ENCODE measurements around the gene SEPTIN10.
"Not testable (repeated sequence)": the region's sequence is repeated elsewhere in the genome, so short reads cannot be mapped to it uniquely, and the experiment has no call there.

SEPTIN10 gene

GRCh38 chr2:109601783-109602182 is 12.0 kb downstream of the SEPTIN10 start:
- no peak for DNase-seq

- DNase-seq, result no peak
Observed at GRCh38 chr2:109597283-109597682, 16.5 kb downstream of the SEPTIN10 start.

GRCh38 chr2:109595644-109596043 is 18.1 kb downstream of the SEPTIN10 start:
- DNase-seq, result no peak

- DNase-seq, result no peak
Observed at GRCh38 chr2:109594246-109594885, 19.4 kb downstream of the SEPTIN10 start.

- DNase-seq, result no peak
Observed at GRCh38 chr2:109592905-109593304, 20.9 kb downstream of the SEPTIN10 start.

- DNase-seq, result no peak
Observed at GRCh38 chr2:109591206-109591605, 22.6 kb downstream of the SEPTIN10 start.

- DNase-seq, result no peak
Observed at GRCh38 chr2:109586687-109587086, 27.1 kb downstream of the SEPTIN10 start.

- DNase-seq, result no peak
Observed at GRCh38 chr2:109582928-109583895, 30.6 kb downstream of the SEPTIN10 start.

GRCh38 chr2:109577630-109578029 is 36.1 kb downstream of the SEPTIN10 start:
- DNase-seq, result not testable (repeated sequence)

- no peak for DNase-seq
Observed at GRCh38 chr2:109575373-109575772, 38.4 kb downstream of the SEPTIN10 start.

GRCh38 chr2:109563980-109564550 is 49.7 kb downstream of the SEPTIN10 start:
- DNase-seq, result no peak

GRCh38 chr2:109563288-109563687 is 50.5 kb downstream of the SEPTIN10 start:
- no peak for DNase-seq

- DNase-seq, result no peak
Observed at GRCh38 chr2:109562421-109562820, 51.3 kb downstream of the SEPTIN10 start.

- no peak for DNase-seq
Observed at GRCh38 chr2:109560265-109560664, 53.5 kb downstream of the SEPTIN10 start.

- no peak for DNase-seq
Observed at GRCh38 chr2:109558076-109558882, 55.5 kb downstream of the SEPTIN10 start.

GRCh38 chr2:109557309-109557708 is 56.5 kb downstream of the SEPTIN10 start:
- DNase-seq, result no peak

- DNase-seq, result no peak
Observed at GRCh38 chr2:109555346-109555900, 58.3 kb downstream of the SEPTIN10 start.

- DNase-seq, result no peak
Observed at GRCh38 chr2:109554758-109555157, 59.0 kb downstream of the SEPTIN10 start.

- no peak for DNase-seq
Observed at GRCh38 chr2:109549016-109549590, 64.7 kb downstream of the SEPTIN10 start.

- DNase-seq, result no peak
Observed at GRCh38 chr2:109547280-109547679, 66.5 kb downstream of the SEPTIN10 start.

GRCh38 chr2:109545828-109546713 is 67.7 kb downstream of the SEPTIN10 start:
- DNase-seq, result peak; percentile 20

Data from activated effector memory CD4-positive, alpha-beta T cell treated with Interleukin-2 at 50 U/mL for 16 hours (primary cell).